GM12874 (cell line): Measurements from ENCODE around the gene EHD1.

Experiments used
- TF ChIP-seq, protein P1 (sequence below): IDR thresholded peaks from 2 replicates; pipeline ENCODE4 v1.5.1; 2011; ENCODE audit warnings: low read depth, mild to moderate bottlenecking, control low read depth, low read length, moderate library complexity; ENCODE audit not compliant: insufficient read depth

Gene EHD1

DNA sequence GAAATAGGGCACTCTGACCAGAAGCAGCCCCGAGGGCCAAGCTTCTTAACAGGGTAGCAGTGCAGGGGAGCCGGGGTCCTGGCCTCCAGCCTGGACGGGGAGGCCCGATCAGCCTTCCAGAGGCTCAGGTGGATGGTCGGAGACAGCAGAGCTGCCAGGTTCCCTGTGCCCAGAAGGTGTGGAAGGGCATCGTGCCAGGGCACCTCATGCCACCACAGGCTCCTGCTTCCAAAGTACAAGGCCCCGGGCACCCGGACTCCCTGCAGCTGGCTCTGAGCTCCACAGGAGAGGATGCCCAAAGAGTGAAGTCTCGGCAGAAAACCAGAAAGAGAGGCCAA lies 14.3 kb downstream of the EHD1 start:
- TF ChIP-seq, protein P1, sequence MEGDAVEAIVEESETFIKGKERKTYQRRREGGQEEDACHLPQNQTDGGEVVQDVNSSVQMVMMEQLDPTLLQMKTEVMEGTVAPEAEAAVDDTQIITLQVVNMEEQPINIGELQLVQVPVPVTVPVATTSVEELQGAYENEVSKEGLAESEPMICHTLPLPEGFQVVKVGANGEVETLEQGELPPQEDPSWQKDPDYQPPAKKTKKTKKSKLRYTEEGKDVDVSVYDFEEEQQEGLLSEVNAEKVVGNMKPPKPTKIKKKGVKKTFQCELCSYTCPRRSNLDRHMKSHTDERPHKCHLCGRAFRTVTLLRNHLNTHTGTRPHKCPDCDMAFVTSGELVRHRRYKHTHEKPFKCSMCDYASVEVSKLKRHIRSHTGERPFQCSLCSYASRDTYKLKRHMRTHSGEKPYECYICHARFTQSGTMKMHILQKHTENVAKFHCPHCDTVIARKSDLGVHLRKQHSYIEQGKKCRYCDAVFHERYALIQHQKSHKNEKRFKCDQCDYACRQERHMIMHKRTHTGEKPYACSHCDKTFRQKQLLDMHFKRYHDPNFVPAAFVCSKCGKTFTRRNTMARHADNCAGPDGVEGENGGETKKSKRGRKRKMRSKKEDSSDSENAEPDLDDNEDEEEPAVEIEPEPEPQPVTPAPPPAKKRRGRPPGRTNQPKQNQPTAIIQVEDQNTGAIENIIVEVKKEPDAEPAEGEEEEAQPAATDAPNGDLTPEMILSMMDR: no peak

DNA sequence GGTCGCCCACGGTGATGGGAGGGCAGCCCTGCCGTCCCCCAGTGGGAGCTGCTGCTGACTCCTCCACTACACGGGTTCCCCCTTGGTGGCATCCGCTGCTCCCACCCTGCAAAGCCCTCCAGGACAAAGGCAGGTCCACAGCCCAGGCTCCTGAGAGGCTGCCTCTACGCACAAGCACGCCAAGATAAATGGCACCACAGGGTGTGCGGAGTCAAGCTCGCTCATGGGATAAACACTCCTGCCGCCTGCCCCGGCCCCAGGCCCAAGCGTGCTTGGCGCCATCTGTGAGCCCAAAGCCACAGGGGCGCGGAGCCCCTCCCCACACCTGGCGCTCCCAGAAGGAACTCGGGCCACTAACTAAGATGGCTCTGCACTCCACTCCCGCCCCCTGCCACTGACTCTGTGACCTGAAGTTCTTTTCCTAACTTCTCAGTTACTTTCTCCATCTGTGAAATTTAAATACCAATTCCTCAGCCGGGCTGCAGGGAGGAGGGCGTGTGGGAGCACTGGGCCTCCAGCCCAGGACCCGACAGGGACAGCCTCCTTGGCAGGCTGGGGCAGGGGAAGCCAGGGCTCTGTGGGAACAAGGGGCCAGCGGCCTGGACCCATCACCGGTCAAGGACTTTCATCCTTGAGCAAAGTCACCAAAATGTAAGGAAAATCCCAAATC lies 14.9 kb downstream of the EHD1 start:
- TF ChIP-seq, protein P1: no peak

DNA sequence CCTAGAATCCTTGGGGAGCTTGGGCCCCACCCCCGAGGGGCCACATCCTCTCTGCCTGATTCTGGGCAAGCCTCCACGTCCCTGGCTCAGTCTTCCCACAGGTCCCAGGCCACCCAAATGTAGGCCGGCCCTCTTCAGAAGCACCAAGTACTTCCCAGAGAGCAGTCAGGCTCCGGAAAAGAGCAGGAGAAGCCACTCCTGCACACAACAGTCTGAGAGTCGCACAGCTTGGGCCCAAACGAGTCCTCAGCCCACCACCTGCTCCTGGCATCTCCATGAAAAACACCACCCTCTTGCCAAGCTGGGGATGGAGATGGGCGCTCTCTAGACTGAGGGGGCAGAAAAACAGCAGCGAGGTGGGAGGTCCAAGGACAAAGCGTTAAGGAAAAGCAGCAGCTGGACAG lies 15.4 kb downstream of the EHD1 start:
- TF ChIP-seq, protein P1: no peak

DNA sequence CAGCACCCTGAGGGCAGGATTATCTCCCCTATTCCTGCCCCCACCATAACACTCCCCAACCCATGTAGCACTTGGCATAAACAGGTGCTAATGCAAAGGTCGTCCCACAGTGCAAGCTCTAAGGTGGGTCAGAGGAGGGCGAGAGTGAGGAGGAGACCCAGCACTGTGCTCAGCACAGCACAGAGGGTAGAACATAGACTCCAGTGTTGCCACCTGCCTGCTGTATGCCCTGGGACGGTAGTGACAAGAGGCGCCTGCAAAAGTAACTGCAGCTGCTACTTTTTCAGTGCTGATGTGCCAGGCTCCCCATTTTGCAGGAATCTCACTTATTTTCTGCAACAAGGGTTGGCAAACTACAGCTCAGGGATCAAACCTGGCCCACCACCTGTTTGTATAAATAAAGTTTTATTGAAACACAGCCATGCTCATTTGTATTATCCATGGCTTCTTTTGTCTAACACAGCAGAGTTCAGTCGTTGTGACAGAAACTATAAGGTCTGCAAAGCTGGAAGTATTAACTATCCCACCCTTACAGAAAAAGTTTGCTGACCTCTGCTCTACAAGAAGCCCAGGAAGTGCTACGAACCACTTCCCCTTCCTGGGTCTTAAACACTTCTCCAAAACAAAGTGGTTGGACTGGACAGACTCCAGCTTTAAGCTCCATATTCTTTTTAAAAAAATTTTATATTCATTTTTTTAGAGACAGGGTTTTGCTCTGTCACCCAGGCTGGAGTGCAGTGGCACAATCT lies 17.0 kb downstream of the EHD1 start:
- TF ChIP-seq, protein P1: no peak

DNA sequence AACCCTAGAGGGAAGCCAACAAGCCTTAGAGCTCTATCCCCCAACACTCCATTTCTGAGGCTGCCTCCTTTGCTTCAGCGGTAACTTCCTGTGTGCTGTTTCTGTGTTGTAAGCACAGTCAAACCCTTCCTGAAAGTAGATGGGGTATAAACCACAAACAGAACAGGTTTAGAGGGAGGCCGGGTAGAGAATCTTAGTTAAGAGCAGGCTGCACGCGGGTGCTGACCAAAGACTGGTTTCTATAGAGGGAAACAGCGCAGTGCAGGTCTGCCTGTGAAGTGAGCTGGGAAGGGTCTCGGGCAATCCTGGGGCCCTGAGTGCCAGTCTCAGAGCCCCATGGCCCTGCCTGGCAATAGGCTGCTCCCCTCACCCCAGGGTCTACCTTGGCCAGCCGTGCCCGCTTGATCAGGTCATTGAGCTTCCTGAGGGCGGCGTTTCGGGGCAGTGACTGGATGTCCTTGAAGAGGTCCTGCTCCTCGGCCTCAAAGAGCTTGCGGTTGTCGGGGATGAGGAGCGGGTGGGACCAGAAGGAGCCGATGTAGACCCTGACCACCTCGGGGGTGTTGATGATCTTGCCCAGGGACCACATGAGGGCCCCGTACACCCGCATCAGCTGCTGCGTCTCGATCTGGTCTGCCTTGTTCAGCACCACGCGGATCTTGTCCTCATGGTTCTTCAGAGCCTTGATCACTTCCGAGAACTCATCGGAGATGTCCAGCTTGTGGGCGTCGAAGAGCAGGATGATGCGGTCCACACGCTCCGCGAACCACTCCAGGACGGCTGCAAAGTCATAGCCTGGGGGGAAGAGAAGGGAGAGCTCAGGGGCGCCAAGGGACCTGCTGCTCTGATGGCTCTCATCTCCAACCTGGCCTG lies 18.6 kb downstream of the EHD1 start:
- TF ChIP-seq, protein P1: no peak

DNA sequence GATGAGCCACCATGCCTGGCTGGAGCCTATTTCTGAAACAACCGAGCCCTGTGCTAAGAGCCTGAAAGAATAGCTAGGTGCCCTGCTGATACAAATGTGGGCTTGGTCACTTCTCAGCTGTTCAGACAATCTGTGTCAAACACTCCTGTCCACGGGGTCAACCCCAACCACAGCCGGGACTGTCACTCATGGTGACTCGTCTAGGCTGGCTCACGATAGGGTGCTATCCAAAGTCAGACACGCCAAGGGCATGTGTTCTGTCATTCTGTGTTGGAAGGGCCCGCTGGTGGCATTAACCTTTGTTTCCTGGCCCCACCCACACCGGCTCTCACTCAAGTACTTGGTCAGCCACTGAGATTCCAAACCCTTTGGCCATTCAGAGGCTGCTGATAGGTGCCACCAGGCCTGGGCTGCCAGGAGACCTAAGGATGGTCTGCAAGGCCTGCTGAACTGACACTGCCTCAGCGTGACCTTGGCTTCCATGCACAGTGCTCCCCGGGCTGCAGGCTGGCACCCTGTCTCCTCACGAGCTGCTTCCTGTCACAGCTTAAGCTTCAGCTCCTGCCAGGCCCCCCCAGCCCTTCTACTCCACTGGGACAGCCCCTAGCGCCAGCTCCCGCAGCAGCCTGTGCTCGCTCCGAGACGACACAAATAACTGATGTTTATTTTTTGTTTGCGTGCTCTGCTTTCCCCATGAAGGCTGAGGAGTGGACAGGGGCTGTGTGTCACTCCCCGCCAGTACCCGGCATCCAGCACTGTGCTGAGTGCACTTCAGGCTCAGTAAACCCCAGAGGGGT lies 19.8 kb downstream of the EHD1 start:
- TF ChIP-seq, protein P1: no peak
